Stimulated activated CD4-positive, alpha-beta T cell treated with anti-CD3 and anti-CD28 coated beads, Interleukin-12 subunit alpha, Interleukin-12 subunit beta, amount 100 ng/mL, for 24 hours (primary cell): ENCODE measurements around the gene LMF1.
"Not testable (repeated sequence)": the region's sequence is repeated elsewhere in the genome, so short reads cannot be mapped to it uniquely, and the experiment has no call there.

Source experiments
- DNase-seq, 2 experiments: peaks; one replicate each; pipeline ENCODE4 v3.0.0-alpha.2; 2020; ENCODE audit warnings: low read depth in 2 of 2

LMF1 gene

DNA sequence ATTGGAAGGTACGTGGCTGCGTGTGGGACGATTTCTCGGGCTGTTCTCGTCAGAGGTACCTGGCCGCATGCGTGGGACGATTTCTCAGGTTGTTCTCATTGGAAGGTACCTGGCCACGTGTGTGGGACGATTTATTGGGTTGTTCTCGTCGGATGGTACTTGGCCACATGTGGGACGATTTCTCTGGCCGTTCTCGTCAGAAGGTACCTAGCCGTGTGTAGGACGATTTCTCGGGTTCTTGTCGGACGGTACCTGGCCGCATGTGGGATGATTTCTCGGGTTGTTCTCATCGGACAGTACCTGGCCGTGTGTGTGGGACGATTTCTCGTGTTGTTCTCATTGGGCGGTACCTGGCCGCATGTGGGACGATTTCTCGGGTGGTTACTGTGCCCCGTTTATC lies 120.1 kb downstream of the LMF1 start:
- no peak for DNase-seq

DNA sequence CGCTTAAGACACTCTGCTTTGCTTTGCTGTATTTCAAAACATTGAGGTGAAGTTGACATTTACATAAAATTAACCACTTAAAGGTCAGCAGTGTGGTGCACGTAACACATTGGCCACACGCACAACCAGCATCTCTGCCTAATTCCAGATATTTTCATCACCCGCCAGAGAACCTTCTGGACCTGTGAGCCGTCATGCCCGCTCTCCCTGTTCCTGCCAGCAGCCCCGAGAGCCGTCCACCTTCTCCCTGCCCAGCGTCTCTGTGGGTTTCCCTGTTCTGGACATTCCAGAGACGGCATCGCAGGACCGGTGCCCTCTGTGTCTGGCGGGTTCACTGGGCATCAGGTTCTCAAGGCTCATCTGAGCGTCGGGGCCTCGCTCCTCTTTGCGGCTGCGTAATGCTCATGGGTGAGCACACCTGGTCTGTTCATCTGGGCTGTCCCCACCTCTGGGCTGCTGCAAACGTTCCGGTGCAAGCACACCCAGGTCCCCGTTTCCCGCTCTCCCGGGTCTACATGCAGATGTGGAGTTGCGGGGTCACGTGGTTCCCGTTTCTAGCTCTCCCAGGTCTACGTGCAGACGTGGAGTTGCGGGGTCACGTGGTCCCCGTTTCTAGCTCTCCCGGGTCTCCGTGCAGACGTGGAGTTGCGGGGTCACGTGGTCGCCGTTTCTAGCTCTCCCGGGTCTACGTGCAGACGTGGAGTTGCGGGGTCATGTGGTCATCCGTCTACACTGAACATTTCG lies 122.1 kb downstream of the LMF1 start:
- no peak for DNase-seq

DNA sequence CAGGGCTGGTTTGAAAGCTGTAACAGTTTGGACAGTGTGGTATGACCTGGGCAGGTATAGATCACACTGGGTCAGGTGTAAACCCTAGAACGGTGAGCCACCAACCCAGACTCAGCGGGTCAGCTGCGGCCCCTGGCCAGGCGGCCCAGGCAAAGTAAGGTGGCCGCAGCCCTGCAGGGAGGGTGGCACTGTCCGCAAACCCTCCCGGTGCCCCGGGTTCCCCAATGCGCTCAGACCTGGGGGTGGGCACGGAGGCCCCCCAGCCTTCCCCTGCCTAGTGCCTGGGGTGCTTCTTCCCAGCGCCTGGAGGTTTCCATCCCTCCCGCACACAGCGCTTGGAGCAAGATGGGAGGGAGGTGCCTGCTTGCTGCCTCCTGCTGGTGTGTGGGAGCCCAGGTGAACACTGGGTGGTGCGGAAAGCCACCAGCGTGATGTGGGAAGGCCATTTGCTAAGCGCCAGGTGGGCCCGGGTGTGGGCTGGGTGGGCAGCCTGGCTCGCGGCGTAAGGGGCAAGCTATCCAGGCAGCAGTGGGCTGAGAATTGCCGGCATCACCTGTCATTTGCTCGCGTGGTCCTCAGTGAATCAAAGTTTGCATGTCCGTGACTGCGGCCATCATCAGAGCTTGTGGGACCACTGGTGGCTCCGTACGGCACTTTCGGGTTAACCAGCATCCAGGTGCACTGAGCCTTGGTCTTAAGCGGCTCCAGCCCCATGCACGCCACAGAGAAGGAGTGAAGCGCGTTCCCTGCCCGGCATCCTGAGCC lies 122.9 kb downstream of the LMF1 start:
- DNase-seq, result no peak

DNA sequence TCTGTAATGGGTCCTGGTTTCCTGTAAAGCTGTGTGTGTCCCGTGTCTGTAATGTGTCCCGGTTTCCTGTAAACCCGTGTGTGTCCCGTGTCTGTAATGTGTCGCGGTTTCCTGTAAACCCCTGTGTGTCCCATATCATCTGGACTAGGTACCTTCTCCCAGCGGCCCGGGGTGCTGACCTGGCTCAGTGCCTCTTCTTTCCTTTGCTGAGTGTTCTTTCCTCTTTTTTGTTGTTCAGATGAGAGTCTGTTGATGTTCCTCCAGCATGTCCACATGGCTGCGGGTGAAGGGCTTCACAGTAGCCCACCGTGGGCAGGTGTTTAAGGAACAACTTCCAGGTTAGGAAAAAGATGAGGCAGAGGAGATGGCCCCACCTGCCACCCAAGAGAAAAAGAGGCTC lies 123.6 kb downstream of the LMF1 start:
- DNase-seq, result no peak

DNA sequence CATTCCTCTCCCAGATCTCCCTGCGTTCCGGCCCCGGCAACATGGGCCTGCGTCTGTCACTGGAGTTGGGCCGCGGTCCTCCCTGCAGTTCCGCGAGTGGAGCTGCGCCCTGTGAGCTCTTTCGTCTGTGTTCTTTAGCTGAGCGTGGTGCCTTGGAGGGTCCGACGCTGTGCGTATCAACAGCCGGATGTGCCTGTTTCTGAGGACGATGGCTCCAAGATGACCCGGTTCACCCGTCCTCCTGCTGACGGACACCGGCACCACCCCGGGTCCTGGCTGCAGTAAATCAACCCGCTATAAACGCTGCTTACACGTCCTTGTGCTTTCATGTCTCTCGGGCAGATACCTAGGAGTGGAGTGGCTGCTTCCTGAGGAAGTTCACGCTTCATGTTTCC lies 125.4 kb downstream of the LMF1 start:
- no peak for DNase-seq

DNA sequence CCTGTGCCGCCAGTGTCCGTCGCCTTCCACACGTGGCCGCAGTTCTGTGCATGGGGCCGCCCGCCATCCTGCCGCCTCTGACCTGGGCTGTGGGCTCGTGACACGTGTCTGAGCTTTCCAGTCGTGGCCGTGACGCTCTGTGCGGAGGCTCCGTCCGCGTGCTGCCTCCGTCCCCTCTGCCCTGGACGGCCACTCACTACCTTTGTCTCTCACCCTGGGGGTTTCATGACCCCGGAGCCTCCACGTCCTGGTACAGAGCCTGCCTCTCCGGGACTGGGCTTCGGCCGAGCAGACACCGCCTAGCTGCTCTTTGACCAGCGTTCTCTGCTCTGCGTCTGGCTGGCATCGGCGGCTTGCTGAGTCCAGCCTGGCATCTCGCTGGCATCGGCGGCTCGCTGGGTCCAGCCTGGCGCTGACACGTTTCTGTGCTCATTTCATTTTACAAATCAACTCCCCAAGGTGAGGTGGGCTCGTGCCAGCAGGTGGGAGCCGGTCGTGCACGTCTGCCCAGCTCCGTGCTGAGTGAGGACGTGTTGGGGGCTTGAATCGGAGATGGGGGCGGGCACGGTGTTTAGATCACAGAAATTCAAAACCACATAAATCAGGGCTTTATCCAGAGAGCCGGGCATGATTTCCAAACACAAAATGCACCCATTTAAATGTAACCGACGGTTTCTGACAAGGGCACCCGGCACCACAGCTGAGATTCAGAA lies 126.0 kb downstream of the LMF1 start:
- DNase-seq, result no peak

DNA sequence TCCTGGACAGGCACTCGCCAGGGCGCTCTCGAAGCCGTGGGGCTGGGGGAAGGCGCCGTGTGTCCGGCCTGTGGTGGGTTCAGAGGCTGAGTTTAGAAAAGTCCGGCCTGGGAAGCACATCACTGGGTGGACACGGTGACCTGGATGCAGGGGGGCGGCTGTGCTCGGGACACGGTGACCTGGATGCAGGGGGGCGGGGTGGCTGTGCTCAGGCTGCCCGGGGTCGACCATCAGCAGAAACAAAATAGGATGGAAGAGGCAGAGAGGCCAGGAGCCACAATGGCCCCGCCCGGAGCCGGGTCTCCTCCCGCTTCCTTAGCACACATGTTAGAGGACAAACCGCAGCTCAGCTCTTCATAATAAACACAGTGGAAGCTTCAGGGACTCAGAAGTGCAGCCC lies 127.0 kb downstream of the LMF1 start:
- no peak for DNase-seq

DNA sequence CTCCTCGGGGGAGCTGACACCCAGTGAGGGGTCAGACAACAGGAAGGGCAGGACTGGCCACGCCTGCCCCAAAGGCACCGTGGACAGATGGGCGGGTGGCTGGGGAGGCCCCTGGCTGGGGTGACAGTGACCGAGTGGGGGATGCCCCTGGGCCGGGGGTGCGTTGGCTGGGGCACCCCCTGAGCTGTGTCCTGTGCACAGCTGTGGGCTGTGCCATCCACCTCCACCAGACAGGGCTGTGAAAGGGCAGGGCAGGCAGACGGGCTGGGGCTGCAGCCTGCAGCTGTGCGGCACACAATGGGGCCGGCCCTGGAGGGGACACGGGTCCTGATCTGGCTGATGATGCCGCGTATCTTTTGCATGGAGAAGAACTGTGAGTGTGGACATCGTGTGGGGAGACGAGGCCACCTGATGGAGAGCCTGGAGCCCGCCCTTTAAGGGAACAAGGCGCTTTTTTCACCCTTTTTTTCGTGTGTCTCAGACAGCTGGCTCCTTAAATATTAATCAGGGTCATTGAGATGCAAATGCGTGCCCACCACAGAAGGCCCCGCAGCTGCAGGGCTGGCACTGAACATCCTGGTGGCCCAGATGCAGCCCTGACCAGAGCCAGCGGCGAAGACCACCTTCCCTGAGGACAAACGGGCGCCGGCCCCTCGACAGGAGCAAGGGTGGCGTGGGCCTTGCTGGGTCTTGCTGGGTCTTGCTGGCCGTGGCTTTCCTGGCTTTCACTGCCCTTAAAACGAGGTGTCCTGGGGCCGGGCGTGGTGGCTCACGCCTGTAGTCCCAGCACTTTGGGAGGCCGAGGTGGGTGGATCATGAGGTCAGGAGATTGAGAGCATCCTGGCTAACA lies 127.8 kb downstream of the LMF1 start:
- DNase-seq, result no peak

DNA sequence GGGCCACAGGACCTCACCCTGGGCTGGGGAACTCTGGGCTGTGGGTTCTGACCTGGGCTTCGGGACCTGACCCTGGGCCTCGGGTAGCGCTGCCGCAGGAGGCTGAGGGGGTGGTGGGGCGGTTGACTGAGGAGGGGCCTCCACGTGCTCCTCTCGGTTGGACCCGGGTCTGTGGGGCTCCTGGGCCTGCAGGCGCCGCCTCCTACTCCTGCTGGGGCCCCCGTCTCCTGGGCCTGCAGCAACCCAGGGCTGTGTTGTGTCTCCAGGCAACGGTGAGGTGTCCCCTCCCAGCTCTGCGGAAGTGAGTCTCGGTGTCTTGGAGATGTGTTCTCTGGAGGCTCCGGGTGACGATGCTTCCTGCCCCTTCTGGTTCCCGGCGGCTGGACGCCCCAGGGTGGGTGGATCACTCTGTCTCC lies 128.7 kb downstream of the LMF1 start:
- no peak for DNase-seq

DNA sequence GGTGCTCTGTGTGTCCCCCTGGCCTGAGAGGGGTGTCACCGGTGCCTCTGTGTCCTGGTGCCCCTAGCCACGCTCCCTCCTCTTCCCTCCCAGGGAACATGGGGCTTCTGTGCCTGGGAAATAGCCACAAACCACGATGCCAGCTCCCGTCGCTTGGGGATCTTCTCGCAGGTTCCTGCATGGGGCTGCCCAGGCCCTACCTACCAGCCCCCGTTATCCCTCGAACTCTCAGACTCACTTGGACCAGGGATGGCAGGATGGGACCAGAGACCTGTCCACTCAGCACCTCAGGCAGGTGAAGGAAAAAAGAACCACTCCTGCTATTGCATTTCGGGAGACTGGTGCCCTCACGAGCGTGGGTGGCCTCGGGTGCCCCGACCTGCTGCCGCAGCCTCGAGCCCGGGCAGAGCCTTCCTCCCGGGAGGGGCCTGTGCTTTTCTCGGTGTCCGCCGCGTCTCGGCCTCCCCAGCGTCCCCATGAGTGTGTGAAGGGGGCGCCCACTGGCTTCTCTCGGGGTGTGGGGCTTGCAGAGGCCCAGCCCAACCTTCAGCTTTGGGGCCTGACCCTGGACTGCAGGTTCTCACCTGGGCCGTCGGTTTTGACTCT lies 129.2 kb downstream of the LMF1 start:
- no peak for DNase-seq

DNA sequence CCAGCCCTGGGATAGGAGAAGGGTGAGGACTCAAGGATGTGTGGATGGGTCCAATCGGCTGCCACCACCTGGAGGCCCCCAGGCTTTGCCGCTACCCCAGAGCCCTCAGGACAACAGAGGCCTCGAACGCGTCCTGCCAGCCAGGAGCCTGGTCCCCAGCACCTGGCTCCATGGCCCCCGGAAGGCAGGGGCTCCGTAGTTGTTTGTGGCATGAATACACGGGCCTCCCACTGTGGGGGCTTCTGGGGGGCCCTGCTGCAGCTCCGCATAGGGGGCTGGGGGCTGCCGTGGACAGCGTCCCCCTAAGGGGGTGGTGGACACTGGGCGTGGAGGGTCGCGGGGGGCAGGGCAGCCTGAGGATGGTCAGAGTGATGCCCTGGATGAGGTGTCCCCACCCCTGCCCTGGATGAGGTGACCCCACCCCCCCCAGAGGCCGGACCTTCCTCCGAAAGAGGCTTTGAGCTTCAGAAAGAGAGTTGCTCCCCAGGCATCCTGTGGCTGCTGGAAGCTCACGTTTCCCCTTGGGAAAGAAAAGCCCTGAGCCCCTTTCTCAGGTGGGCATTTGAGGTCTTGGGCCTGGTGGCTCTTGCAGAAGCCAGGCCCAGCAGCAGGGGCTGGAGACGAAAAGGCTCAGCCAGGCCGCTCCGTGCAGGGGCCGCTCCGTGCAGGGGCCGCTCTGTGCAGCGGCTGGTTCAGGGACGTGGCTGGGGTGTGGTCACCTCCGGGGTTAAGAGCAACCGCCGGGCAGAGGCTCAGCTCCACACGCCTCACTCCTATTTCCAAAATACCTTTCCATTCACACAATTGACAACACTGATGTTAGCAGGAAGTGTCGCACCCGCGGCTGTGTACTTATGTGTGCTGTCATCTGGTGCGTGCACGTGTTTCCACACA lies 130.0 kb downstream of the LMF1 start:
- no peak for DNase-seq

DNA sequence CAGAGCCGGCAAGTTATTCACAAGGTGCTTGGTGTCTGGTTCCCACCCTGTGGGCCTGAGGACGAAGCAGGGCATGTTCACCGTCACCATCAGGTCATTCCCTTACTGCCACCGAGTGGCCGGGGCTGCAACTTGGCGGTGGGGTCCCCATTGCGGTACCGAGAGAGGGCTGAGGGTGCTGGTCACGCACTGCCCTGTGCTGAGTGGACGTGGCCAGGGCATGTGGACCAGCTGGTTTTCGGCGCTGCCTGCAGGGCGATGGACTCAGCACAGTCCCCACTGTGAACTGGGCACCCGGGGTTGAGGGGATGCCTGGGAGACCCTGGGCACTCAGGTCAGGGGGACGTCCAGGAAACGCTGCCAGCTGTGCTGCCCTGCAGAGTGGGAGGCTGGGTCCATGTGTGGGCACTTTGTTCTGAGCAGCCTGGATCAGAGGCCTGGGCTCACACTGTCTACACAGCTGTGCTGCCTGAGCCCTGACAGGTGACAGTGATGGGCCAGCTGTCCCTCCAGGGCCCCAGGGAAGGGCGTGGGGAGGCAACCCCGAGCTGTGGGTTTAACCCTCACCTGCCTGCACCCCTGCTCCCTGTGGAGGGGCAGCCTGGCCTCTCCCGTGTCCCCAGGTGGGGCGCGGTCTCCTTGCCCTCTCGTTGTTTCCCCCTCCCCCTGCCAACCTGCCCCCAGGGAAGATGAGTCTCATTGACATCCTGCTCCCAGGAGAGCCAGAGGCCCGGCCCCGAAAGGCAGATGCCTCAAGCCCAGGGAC lies 131.0 kb downstream of the LMF1 start:
- no peak for DNase-seq

DNA sequence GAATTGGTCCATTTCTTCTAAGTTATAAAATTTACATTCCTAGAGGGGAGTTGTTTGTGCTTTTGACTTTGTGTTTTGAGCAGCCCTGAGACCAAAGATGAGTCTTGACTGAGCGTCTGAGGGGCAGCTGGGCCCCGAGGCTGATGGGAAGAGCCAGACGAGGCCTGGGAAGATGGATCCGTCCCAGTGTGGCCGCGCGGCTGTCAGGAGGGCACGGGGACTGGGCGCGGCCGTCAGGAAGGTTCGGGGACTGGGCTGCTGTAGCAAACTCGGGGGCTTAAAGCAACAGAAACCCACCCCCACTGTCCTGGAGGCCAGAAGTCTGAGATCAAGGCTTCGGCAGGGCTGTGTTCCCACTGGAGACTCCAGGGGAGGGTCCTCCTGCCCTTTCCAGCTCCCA lies 132.0 kb downstream of the LMF1 start:
- no peak for DNase-seq

DNA sequence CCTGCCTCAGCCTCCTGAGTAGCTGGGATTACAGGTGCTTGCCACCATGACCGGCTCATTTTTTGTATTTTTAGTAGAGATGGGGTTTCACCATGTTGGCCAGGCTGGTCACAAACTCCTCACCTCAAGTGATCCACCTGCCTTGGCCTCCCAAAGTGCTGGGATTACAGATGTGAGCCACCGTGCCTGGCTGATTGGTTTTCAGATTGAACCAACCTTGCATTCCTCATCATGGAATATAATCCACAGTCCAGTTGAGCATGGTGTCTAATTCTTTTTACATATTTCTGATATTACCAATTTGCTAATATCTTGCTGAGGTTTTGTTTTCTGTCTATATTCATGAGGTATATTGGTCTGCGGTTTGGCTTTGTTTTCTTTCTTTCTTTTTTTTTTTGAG lies 134.0 kb downstream of the LMF1 start:
- DNase-seq, result not testable (repeated sequence)

DNA sequence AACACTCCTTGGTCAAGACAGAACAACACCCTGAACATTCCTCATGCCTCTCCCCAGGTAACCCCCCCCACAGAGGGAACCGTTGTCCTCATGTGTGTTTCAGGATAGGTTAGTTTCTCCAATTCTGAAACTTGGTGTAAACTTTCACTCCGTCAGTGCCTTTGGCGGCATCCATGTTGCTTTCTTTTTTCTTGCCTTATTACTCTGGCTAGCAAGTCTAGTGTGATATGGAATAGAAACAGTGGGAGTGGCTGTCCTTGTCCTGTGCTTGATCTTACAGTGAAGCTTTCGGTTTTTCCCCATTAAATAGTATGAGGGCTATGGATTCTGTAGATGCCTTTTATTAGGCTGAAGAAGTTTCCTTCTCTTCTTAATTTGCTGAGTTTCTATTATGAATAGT lies 134.6 kb downstream of the LMF1 start:
- no peak for DNase-seq

DNA sequence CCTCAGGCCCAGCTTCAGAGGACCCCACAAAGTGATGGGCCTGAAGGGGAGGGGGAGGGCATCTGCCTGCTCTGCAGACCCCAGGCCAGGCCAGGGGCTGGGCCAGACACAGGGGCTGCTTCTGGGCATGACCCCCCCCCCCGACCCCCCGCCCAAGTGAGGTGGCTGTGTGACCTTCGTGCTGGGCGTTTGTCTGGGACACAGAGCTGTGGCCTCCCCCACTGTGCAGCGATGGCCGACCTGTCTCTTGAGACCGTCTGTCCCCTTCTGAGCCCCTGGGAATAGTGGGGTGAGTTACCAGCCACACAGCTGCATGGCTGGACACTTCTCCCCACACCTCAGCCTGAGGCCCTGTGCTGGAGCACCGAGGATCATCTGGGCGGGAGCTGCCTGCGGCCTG lies 135.4 kb downstream of the LMF1 start:
- no peak for DNase-seq

DNA sequence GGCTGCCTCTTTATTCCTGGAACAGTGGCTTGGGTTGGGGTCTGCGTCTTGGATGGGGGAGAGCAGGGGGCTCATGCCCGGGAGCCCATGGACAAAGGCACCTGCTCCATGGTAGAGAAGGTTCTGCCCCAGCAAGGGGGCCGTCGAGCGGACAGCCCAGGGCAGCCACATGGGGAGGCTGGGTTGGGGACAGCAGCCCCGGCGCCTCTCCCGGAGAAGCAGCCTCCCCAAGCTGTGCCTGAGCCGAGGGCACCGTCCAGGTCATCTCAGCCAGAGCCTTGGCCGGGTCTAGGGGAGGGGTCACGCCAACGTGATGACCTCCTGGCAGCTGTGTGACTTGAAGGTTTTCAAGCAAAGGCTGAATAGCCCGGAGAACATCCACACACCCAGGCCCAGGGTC lies 137.4 kb downstream of the LMF1 start:
- DNase-seq, result no peak

DNA sequence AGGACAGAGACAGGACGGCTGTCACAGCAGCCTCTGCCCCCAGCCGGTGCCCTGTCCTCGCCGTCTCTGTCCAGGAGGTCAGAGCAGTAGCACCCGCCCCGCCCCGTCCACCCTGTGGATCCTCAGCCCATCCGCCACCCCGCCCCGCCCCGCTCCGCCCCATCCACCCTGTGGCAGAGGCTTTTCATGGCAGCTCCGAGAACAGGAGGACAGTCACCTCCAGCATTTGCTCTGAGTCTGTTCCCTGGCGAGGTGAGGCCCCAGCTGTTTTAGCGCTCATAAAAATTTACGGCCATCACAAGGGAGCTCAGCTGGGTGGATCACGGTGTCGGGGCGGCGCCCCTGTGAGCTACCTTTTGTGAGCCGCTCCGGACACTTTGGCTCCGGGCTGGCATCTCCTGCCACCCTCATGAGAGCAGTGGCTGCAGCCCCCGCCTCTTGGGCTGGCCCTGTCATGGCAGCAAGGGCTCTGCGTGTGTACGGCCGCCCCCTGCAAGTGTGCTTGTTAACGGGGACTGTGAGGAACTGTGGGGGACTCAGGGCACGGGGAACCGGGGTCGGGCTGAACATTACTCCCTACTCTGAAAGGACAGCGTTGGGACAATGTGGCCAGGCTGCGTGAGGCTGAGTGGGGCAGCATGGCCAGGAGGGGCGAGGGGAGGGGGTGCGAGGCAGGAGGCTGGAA lies 138.0 kb downstream of the LMF1 start:
- DNase-seq, result no peak
